GM19395 (cell line): ENCODE data around the gene FAM53A.
"Not testable (repeated sequence)": the region's sequence is repeated elsewhere in the genome, so short reads cannot be mapped to it uniquely, and the experiment has no call there.

Experiments
- ATAC-seq: cut with Tn5 transposase; IDR thresholded peaks from one replicate; pipeline ENCODE4 v1.9.1; 2021; ENCODE audit warnings: mild to moderate bottlenecking, moderate library complexity; ENCODE audit not compliant: unreplicated experiment

FAM53A gene

DNA sequence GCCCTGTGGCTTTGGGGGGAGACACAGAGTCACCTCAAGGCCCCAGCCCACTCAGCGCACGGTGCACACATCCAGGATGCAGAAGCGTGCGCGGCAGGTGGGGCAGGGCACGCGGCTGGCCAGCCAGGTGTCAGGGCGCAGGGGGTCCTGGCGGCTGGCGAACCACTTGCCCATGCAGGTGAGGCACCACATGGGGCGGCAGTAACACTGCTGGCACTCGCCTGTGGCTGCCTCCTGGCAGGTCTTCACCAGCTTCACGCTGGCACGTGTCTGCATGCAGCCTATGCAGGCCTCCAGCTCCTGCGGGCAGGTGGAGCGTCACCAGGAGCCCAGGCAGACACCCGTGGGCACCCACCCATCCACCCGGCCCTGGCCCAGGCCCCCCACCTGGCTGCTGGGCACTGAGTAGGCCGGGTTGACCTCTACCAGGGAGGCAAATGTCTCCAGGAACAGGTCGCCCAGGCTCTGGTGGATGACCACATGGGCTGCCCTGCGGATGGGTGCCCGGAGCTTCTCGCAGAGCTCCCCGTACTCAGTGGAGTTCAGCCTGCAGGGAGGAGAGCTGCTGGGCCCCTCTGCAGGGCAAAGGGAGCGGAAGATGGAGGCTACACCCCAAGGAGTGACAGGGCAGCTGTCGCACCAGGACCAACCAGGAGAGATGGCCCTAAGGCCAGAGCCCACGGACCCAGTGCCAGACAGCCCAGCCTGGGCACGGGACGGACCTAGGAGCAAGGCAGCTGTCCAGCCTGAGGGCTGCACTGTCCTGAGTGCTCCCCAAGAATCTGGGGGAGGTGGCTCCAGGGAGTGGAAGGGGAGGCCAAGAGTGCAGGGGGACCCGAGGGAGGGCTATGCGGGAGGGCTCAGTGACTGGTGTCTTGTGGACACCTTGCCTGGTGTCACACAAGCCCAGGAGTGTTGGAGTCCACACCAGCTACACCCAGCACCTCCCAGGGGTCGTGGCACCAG lies 33.3 kb upstream of the FAM53A start:
- ATAC-seq = no peak

DNA sequence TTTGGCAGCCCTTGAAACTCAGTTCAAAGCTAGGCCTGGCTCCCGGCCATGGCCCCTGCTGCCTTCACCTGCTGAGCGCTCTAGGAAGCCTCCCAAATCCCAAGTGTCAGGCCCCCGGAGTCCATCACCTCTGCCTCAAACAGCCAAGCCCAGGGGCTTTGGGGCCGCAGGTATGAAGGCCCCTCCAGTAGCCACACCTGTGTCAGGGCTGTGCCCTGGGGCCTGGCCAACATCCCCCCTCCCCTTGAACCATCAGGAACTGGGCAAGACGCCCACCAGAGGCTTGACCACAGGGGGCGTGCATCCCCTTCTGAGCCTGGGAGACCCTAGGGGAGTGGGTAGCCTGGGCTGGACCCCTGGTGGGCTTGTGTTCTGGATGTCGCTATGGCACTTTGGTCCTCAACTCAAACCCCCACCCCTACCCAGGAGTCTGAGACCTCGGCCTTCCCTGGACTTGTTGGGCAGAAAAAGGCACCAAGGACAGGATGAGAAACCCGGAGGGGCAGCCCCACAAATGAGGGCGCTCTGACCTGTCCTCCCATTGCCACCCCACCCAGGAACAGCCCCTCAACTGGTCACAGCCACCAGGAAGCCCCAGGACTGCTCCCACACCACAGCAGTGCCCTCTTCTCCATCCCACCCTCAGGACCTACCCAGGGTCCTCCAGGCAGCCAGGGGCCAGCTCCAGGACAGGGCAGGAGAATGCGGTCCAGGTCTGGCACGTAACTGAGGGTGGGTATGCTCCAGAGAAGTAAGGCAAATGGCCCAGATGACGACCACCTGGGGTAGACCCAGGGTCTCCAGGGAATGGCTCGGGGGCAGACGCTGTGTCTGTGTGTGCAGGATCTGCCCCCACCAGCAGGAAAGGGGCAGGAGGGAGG lies 32.2 kb upstream of the FAM53A start:
- no peak for ATAC-seq

DNA sequence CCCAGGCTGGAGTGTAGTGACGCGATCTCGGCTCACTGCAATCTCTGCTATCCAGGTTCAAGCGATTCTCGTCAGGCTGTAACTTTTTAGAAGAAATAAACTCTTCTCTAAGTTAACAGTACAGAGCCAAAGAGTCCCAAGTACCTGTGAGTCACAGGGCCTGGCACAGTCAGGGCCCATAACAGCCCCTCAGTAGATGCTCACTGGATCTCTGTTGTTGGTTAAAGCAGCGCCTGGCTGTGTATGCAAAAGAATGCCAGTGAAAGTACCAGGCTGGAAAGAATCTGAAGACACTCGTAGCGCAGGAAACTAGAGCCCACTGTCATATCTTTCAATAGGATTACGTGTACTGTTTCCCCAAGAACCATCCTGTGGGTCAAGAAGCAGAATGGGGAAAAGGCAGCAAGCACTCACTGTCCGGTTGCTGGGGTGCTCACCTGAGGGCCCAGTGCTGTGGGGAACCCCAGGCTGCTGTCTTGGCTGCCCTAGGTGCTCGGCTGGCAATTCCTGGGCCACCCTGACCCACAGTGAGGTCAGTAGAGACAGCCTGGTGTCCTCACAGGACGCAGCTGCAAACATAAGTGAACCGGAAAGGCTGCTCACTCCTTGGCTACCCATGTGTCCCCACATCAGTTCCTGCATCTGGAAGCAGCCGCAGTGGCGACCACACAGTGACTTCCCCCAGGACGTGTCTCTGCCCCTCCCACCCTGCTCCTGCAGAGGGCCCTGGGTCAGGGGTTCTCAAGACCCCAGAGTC lies 31.1 kb upstream of the FAM53A start:
- no peak for ATAC-seq

DNA sequence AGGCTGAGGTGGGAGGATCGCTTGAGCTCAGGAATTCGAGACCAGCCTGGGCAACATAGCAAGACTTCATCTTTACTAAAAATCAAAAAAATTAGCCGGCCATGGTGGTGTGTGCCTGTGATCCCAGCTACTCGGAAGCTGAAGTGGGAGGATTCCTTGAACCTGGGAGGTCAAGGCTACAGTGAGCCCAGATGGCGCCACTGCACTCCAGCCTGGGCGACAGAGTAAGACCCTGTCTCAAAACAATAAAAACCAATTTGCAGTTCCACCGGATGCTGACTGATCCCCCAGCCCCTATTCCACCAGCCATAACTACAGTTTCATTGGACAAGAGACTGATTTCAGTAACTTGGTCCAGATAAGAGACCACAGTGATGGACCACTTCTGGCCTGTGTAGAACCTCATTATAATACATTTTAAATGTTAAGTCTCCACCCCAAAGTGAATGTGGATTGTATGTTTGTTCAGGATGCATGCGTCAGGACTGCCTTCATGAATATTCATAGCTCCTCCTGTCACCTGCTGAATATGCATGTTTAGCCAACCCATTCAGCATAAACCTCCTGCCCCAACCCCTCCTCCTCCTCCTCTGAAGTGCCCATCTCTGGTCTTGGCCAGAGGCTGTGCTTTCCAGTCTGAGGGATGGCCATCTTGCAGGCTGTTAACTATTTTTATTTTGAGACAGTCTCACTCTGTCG lies 30.3 kb upstream of the FAM53A start:
- ATAC-seq = no peak

DNA sequence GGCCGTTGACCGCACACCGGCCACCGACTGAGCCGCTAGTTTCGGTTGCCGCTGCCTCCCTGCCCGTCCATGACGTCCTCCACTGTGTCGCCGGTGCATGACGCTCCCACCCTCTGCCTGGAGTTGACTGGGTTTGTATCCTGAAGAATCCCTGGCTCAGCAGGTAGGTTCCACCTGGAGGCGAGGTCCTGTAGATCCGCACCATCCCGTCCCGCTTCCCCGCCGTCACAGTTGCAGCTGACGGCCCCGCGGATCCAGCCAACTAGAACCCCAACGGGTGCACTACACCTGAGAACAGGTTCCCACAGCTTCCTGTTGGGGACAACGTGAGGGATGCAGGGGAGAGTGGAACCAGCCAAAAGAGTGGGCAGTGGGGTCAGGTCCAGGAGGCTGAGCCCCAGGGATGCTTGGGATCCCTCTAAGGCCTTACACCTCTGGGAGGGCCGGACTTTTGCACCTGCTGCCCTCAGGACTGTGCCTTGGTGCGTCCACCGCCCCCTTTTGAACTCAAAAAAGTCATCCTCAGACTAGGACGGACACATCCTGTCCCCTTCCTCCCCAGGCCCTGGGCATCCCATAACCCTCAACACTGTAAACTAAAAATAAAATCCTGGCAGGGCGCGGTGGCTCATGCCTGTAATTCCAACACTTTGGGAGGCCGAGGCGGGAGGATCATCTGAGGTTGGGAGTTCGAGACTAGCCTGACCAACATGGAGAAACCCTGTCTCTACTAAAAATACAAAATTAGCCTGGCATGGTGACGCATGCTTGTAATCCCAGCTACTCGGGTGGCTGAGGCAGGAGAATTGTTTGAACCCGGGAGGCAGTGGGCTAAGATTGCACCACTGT lies 29.1 kb upstream of the FAM53A start:
- ATAC-seq = peak; percentile 18

DNA sequence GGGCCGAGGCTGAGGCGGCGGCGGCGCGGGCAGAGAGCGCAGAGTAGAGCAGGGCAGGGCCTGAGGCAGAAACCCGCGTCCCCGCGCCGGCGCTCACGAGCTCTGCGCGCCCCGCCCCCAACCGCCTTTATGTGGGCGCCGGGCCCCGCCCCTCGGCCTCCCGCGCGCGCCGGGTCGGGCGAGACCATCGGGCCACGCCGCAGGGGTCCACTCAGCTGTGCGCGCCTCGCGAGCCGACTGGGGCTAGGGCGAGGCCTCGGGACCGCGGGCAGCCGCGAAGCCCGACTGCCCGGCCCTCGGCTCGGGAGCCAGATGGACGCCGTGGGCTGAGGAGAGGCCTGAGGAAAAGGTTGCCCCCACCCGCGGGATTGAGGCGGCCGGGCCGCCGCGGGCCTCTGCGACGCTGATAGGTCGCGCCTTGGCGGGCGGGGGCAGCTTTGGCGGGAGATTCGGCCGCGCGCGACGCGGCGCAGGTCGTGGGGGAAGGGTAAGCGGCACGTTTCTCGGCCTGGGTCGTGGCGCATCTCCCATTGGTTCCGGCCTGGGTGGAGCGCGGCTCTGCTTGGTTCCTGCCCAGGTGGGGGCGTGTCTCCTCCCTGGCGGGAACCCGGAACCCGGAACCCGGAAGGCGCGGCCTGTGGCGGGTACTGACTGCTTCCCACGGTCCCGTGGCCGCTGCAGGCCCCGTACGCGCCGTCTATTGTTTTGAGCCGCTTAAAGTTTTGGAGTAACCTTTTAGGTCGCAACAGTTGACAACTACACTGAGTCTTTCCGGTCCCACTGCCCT lies 28.3 kb upstream of the FAM53A start, which contains the start of gene SLBP:
Gene SLBP, minus strand, starts transcription at position 104 of the 787 bp plus-strand sequence. CDS start 131 bp downstream, outside the sequence.
- peak; percentile 80 for ATAC-seq

DNA sequence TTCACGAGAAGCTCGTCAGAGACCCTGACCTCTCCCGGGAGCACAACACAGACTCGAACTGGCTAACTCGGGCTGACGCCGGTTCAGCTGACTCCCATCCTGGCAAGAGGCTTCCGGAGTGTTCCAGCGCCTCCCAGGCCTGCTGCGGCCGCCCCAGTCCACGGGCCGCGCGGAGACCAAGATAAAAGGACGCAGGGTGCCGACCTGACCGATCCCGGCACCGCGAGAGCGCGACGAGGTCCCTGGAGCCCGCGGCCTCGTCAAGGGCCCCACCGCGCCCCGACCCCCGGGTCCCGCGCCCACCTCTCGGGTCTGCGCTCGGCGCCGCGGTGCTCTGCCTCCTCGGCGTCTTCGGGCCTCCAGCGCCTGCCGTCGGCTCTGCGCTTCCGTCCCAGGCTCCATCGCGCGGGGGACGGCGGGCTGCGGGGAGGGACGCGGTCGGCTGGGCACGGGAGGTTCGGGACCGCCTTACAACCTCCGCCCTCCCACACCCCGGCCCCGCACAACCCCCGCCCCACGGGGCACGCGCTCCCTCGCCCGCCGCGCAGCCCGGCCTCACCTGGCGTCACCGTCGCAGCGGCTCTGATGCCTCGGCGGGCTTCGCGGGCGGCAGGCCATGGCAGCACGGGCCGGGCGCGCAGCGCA lies 27.6 kb upstream of the FAM53A start:
- peak; percentile 3 for ATAC-seq

DNA sequence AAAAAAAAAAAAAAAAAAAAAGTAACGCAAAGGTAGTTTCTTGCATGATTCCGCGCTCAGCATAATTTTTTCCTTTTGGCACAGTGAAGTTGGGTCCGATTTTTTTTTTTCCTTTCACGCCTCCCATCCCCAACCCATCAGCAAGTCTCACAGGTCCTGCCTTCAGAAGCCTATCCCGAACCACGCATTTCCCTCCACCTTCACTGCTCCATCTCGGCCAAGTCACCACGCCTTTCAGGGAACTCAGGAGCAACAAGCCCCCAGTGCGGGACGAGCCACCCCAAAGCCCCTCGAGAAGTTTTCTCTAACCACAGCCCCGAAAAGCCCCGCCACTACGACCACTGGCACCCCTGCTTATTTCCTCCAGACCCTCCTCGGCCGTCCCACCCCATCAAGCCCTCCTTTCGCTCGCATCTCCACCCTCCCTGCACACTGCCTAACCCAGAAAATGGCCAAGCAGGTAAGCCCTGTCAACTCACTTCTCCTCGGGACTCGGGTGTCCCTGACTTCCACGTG lies 27.0 kb upstream of the FAM53A start:
- no peak for ATAC-seq

DNA sequence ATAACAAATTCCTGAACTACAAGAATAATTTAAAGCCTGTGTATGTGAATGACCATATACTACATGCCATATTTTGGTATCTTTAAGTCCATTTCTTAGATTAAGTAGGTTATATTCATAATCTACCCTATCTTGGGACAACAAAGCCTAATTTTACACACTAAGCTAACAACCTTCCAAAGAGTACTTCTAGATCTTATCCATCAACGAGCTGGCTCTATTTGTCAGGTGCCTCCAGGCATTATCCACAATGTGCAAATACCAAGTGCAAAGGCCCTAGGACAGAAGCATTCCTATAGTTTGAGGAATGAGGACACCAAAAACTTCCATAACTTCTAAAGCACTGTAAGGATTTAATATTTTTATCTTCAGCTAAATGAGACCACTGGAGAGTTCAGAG lies 24.5 kb upstream of the FAM53A start:
- ATAC-seq = no peak

DNA sequence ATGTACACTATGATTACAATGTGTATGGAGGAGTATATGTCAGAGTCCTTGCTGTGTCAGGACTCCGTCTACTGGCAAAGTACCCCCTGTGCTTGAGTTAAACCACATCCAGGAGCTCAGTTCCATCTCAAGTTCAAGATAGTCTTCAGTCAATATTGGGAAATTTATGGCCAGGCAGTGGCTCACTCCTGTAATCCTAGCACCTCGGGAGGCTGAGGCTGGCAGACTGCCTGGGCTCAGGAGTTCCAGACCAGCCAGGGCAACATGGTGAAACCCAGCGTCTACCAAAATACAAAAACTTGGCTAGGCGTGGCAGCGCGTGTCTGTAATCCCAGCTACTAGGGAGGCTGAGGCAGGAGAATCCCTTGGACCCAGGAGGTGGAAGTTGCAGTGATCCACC lies 22.2 kb upstream of the FAM53A start:
- ATAC-seq = no peak

DNA sequence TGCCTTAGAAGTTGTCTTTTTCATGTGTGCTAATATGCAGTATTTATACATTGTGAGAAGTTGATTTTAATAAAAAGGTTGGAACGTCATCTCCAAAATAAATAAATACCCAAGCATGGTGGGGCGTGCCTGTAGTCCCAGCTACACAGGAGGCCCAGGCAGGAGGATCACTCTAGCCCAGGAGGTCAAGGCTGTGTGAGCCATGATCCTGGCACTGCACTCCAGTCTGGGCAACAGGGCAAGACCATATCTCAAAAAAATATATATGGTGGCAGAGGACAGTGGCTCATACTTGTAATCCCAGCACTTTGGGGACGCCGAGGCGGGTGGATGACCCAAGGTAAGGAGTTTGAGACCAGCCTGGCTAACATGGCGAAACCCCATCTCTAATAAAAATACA lies 21.6 kb upstream of the FAM53A start:
- no peak for ATAC-seq

DNA sequence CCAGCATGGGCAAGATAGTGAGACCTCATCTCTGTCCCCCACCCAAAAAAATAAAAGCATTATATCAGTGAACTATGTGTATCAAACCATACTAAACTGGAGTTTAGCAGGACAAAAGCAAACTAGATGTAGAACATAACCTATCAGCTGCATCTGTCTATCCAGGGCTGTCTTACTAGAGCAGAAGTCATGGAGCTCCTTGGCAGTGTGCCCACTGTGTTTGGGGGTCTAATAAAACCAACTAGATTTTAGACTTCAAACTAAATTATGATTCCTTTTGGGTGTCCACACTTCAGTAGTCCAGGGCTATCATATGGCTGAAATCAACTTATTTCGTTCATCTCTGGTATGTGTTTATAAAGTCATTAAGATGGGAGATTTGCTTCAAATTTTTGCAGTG lies 19.8 kb upstream of the FAM53A start:
- ATAC-seq = no peak

DNA sequence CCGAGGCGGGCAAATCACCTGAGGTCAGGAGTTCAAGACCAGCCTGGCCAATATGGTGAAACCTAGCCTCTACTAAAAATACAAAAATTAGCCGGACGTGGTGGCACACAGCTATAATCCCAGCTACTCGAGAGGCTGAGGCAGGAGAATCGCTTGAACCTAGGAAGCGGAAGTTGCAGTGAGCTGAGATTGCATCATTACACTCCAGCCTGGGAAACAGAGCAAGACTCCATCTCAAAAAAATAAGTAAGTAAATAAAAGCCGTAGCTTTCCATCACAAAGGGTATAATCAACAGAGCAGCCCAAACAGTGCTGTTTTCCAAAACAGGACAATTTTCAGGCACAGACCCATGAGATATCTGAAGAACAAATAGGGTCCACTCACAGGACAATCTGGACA lies 17.6 kb upstream of the FAM53A start:
- ATAC-seq = not testable (repeated sequence)

DNA sequence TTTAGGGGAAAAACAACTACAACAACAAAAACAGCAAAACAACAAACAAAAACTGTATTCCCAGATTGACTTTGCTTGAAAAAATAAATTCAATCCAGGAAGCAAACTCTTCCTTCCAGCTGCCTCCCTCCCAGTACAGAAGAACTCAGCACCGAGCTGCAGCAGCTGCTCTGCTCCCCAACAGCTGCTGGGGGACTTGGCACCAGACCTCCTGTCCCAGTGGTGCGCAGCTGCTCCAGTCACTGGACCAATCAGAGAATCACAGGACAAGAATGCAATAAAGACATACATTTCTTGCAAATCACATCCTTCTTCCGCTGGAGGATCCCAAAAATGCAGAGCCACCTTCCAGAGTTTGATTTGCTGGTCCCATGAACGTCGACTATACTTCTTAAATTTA lies 11.8 kb upstream of the FAM53A start:
- no peak for ATAC-seq

DNA sequence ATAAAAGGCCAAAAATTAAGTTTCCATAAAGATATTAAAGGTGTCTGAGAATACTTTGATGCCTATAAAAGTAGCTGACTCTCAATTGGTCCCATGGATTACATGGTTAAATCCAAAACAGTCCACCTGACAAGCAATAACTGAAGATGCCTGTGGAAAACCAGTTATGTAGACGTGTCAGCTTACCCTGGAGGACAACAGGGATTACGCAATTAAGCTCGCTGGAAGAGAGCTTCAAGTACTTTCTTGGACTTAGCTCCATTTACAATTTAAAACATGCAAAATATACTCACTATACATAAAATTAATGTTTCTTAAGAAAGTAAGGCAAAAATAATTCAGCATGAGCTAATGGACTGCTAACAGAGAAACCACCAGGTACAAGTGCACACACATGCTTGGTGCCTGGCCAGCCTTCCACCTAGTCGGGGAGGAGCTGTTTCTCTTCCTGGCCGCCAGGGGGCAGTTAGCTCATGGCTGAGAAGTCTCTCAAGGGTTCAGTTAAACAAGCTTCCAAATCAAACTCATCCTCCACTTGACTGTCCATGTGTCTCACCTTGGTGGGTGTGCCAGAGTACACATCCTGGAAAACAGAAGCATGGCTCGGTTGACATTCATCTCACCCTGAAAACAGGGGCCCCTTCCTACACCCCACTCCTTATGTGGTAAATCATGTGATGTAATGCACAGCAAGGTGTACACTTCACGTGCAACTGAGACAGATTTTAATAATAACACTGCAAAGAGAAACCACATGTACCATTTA lies 9.2 kb upstream of the FAM53A start:
- ATAC-seq = peak; percentile 87

DNA sequence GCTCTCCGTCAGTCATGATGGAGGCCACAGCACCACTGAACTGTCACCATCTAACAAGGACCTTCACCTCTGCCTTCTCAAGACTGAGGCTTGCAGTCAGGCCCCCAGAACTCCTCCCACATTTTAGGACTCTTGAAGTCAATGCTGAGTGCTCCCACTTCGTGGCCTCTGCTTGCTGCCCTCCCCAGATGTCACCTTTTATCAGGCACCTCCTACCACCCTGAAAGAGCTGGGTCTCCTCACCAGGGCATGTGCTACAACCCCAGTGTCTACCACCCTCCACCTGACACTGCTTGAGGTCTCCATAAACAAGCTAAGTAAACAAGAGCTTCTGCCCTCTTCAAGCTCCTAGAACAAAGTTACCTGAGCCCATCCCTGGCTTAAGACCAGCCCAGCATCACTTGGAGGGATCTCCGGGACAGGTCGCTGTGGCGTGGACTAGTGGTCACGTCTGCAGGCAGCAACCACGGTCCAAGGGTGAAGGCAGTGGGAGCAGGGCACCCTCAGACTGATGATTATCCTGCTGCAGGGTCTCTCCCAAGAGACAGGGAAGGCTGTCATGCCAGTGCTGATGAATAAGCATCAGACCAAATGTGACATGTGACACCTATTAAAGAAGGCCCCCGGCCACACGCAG lies 7.7 kb upstream of the FAM53A start:
- ATAC-seq = no peak

DNA sequence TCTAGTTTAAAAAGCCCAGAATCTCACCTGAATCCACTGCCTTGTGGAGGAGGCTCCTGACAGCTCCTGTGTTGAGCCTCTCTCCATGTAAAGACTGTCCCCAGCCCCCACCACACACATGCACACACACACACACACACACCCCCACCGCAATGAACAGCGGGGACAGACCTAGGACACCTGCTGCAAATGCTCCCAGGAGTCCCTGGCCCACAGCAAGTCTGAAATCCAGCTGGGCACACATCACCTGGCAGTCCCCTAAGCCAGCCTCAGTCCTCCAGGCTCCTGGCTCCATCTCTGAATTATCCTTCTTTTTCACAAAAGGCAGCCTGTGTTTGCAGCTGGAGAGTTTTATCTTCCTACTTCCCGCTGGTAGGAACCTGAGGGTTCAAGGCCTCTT lies 6.6 kb upstream of the FAM53A start:
- no peak for ATAC-seq
